NCI-H2227 (cell line): Measurements from ENCODE around the gene ADCY1.
A peak's percentile ranks its signal among the peaks of the same experiment; 100 is the strongest.
"Not testable (repeated sequence)": the region's sequence is repeated elsewhere in the genome, so short reads cannot be mapped to it uniquely, and the experiment has no call there.

Experiments
- DNase-seq: peaks from one replicate; lab custom pipeline; 2025; ENCODE audit not compliant: unreplicated experiment; lab: John Stamatoyannopoulos, UW

Gene ADCY1

GRCh38 chr7:45573661-45574415, at the start of gene ADCY1:
Gene ADCY1, plus strand, starts transcription at chr7:45574368. Its CDS starts 176 bp downstream, at chr7:45574544.
- peak; percentile 28 for DNase-seq

GRCh38 chr7:45524445-45524844, 49.7 kb upstream of the ADCY1 start:
- no peak for DNase-seq

GRCh38 chr7:45525057-45525456, 49.1 kb upstream of the ADCY1 start:
- DNase-seq, result no peak

- no peak for DNase-seq
Observed at GRCh38 chr7:45543473-45543872, 30.7 kb upstream of the ADCY1 start.

- not testable (repeated sequence) for DNase-seq
Observed at GRCh38 chr7:45545105-45545710, 29.0 kb upstream of the ADCY1 start.

GRCh38 chr7:45548917-45549316, 25.3 kb upstream of the ADCY1 start:
- not testable (repeated sequence) for DNase-seq

- DNase-seq, result no peak
Observed at GRCh38 chr7:45563401-45563800, 10.8 kb upstream of the ADCY1 start.

GRCh38 chr7:45563941-45564461, 10.2 kb upstream of the ADCY1 start:
- DNase-seq, result no peak

GRCh38 chr7:45564485-45564884, 9.7 kb upstream of the ADCY1 start:
- no peak for DNase-seq

GRCh38 chr7:45564886-45565455, 9.2 kb upstream of the ADCY1 start:
- no peak for DNase-seq

GRCh38 chr7:45566386-45566785, 7.8 kb upstream of the ADCY1 start:
- no peak for DNase-seq

- DNase-seq, result no peak
Observed at GRCh38 chr7:45566961-45567360, 7.2 kb upstream of the ADCY1 start.

GRCh38 chr7:45567713-45568112, 6.5 kb upstream of the ADCY1 start:
- DNase-seq, result no peak

GRCh38 chr7:45568536-45569289, 5.5 kb upstream of the ADCY1 start:
- DNase-seq, result no peak

GRCh38 chr7:45569290-45569685, 4.9 kb upstream of the ADCY1 start:
- no peak for DNase-seq

GRCh38 chr7:45570797-45571196, 3.4 kb upstream of the ADCY1 start:
- DNase-seq, result no peak

GRCh38 chr7:45573204-45573603, 964 bp upstream of the ADCY1 start:
- no peak for DNase-seq

GRCh38 chr7:45574416-45574668, 174 bp downstream of the ADCY1 start:
- no peak for DNase-seq

- peak; percentile 55 for DNase-seq
Observed at GRCh38 chr7:45574669-45575500, 717 bp downstream of the ADCY1 start.

GRCh38 chr7:45575501-45576248, 1.5 kb downstream of the ADCY1 start:
- no peak for DNase-seq
